Left lung (tissue), 10 donors: ENCODE results near the gene MATN1. TPM values are rescaled to one million over a fixed set of nuclear protein-coding genes. Genes with fewer than 3 reads are reported as not detected.
A peak's percentile ranks its signal among the peaks of the same experiment; 100 is the strongest.

ENCODE experiments used
- ATAC-seq: fragments of 200-7000 bp; cut with Tn5 transposase; one replicate; pipeline ENCODE4 v1.9.1; 2020; ENCODE audit warnings: moderate library complexity
- DNase-seq, 4 donors: peaks; one replicate each; pipeline ENCODE4 v3.0.0-alpha.2; 2013 to 2020
- H3K27ac ChIP-seq, 2 donors: fragments of 200-600 bp; sonication (generic) in 1 of 2; one replicate each; pipeline versions ENCODE4 v1.5.0 to v1.8.0; 2020 to 2021
- H3K27me3 ChIP-seq, 2 donors: fragments of 200-600 bp; sonication (generic) in 1 of 2; one replicate each; pipeline versions ENCODE4 v1.5.0 to v1.8.0; 2020 to 2021
- H3K36me3 ChIP-seq, 2 donors: fragments of 200-600 bp; sonication (generic) in 1 of 2; one replicate each; pipeline versions ENCODE4 v1.5.0 to v1.8.0; 2020 to 2021
- H3K4me1 ChIP-seq, 2 donors: fragments of 200-600 bp; one replicate each; pipeline ENCODE4 v1.8.0; 2021
- H3K4me3 ChIP-seq, 2 donors: fragments of 200-600 bp; sonication (generic) in 1 of 2; one replicate each; pipeline versions ENCODE4 v1.5.0 to v1.8.0; 2020 to 2021; ENCODE audit warnings: mild to moderate bottlenecking in 1 of 2
- H3K9me3 ChIP-seq, 2 donors: fragments of 200-600 bp; sonication (generic) in 1 of 2; one replicate each; pipeline versions ENCODE4 v1.5.0 to v1.8.0; 2020 to 2021
- CTCF ChIP-seq, 2 donors: fragments of 200-600 bp; sonication (generic) in 1 of 2; IDR thresholded peaks; one replicate each; pipeline versions ENCODE4 v1.5.0 to v1.8.0; 2021; ENCODE audit warnings: antibody characterized with exemption in 2 of 2
- intact Hi-C, 2 donors: fragments of 100-400 bp; cut with DNase I; formaldehyde crosslinking; loops; one replicate each; pipeline versions ENCODE4 v1.11.2 to v1.14.2; 2022
- polyA plus RNA-seq, 6 donors: library from polyadenylated mRNA; unstranded; fragments of 120-200 nt; gene quantifications; one replicate each; pipeline ENCODE4 v1.2.1, GENCODE V29; 2013; ENCODE audit not compliant: insufficient read length in 6 of 6
- total RNA-seq, 2 donors: library from RNA; stranded (reverse); fragmentation: NEBNext Ultra II Directional; extraction: Animal tissue kit (Norgen Biotek cat#: 25700); gene quantifications; one replicate each; pipeline ENCODE4 v1.2.1, GENCODE V29; 2021
- donor health status: DM: no; HTN: yes; CAD: no.
- donor health status: DM: no; HTN: no; CAD: no.

Gene MATN1
- total and polyA plus RNA-seq, 8 donors, result 0.08 to 1.1 (median 0.43) TPM; not detected in 1

- H3K9me3 ChIP-seq, result no peaks in the 10 kb centered on the region
- H3K4me3 ChIP-seq, result no peak overlapping the region
- H3K27me3 ChIP-seq, result no peaks in the 10 kb centered on the region
- peak in 1 of 4 donors; percentile 55 for DNase-seq
- H3K27ac ChIP-seq, result no peak overlapping the region
- peak; percentile 33 for ATAC-seq
- intact Hi-C loops, result no loop called here
- no peaks in the 10 kb centered on the region for H3K36me3 ChIP-seq
- TF ChIP-seq CTCF (IDR thresholded peaks at IDR 0.05), result no peak
- peaks cover 0 to 28% of the 10 kb centered on the region in 2 donors for H3K4me1 ChIP-seq
Observed at GRCh38 chr1:30763651-30764248, 40.4 kb upstream of the MATN1 start.

GRCh38 chr1:30762930-30763650 lies 39.7 kb upstream of the MATN1 start:
- no peak for DNase-seq
- H3K27ac ChIP-seq, result no peak overlapping the region
- H3K4me3 ChIP-seq, result no peak overlapping the region
- intact Hi-C loops, result no loop called here
- H3K9me3 ChIP-seq, result no peaks in the 10 kb centered on the region
- H3K4me1 ChIP-seq, result peaks cover 0 to 35% of the 10 kb centered on the region in 2 donors
- ATAC-seq, result no peak
- no peaks in the 10 kb centered on the region for H3K36me3 ChIP-seq
- TF ChIP-seq CTCF (IDR thresholded peaks at IDR 0.05), result no peak
- no peaks in the 10 kb centered on the region for H3K27me3 ChIP-seq

- intact Hi-C loops, result no loop called here
- no peak overlapping the region for H3K27ac ChIP-seq
- H3K4me1 ChIP-seq, result peaks cover 0 to 40% of the 10 kb centered on the region in 2 donors
- ATAC-seq, result no peak
- peak in 1 of 4 donors; percentile 24 for DNase-seq
- no peak for TF ChIP-seq CTCF (IDR thresholded peaks at IDR 0.05)
- H3K27me3 ChIP-seq, result no peaks in the 10 kb centered on the region
- H3K9me3 ChIP-seq, result no peaks in the 10 kb centered on the region
- H3K4me3 ChIP-seq, result no peak overlapping the region
- H3K36me3 ChIP-seq, result no peaks in the 10 kb centered on the region
Observed at GRCh38 chr1:30762152-30762929, 39.0 kb upstream of the MATN1 start.

- Histone ChIP-seq H3K9me3 (no peaks in the 10 kb centered on the region), H3K36me3 (no peaks in the 10 kb centered on the region), H3K4me1 (peaks cover 0 to 40% of the 10 kb centered on the region in 2 donors), H3K27me3 (no peaks in the 10 kb centered on the region), H3K4me3 (no peak overlapping the region), H3K27ac (no peak overlapping the region)
- DNase-seq, result no peak
- ATAC-seq, result no peak
- no peak for TF ChIP-seq CTCF (IDR thresholded peaks at IDR 0.05)
- intact Hi-C loops, result no loop called here
Observed at GRCh38 chr1:30761381-30762151, 38.2 kb upstream of the MATN1 start.
